MCF 10A (cell line): ENCODE measurements around the gene LUZP2. TPM values are rescaled to one million over a fixed set of nuclear protein-coding genes. Genes with fewer than 3 reads are reported as not detected.

Experiments used
- BruUV-seq: library from RNA; stranded (reverse); fragments of 400-500 nt; replicated peaks from 2 replicates; lab custom pipeline; 2021; lab: Mats Ljungman, UMichigan
- CTCF ChIA-PET: fragments of 300-600 bp; sonication (Branson Sonifier 250); formaldehyde crosslinking; extraction: SDS; loops from one replicate; lab custom pipeline; 2021; ENCODE audit warnings: antibody characterized with exemption, inconsistent platforms; lab: Yijun Ruan, JAX
- POLR2A ChIA-PET: fragments of 300-600, 350-650 bp; sonication (Branson Sonifier 250); formaldehyde crosslinking; extraction: SDS; loops from one replicate; lab custom pipeline; 2020; ENCODE audit warnings: antibody characterized with exemption, inconsistent platforms; lab: Yijun Ruan, JAX
- DNase-seq: peaks from one replicate; pipeline ENCODE4 v3.0.0-alpha.2; 2018; ENCODE audit not compliant: unreplicated experiment
- H3K27ac Mint-ChIP-seq: one replicate; pipeline ENCODE4 v1.8.0; 2022; ENCODE audit warnings: mild to moderate bottlenecking, low read depth, mixed read lengths; ENCODE audit not compliant: unreplicated experiment
- H3K27me3 Mint-ChIP-seq: one replicate; pipeline ENCODE4 v1.8.0; 2022; ENCODE audit warnings: mixed read lengths; ENCODE audit not compliant: insufficient read depth, unreplicated experiment
- H3K36me3 Mint-ChIP-seq: one replicate; pipeline ENCODE4 v1.8.0; 2022; ENCODE audit warnings: mild to moderate bottlenecking, moderate library complexity, mixed read lengths; ENCODE audit not compliant: insufficient read depth, unreplicated experiment
- H3K4me1 Mint-ChIP-seq: one replicate; pipeline ENCODE4 v1.8.0; 2022; ENCODE audit warnings: mixed read lengths; ENCODE audit not compliant: insufficient read depth, unreplicated experiment
- H3K4me3 Mint-ChIP-seq: one replicate; pipeline ENCODE4 v1.8.0; 2022; ENCODE audit warnings: mild to moderate bottlenecking, moderate library complexity, mixed read lengths; ENCODE audit not compliant: unreplicated experiment
- H3K9me3 Mint-ChIP-seq: one replicate; pipeline ENCODE4 v1.8.0; 2022; ENCODE audit warnings: mixed read lengths; ENCODE audit not compliant: unreplicated experiment
- CTCF ChIP-seq: fragments of 200-600 bp; IDR thresholded peaks from one replicate; pipeline ENCODE4 v1.8.0; 2022; ENCODE audit warnings: antibody characterized with exemption, mild to moderate bottlenecking; ENCODE audit not compliant: unreplicated experiment
- intact Hi-C: fragments of 100-400 bp; cut with micrococcal nuclease; formaldehyde crosslinking; loops from 2 replicates; pipeline ENCODE4 v1.14.1; 2022
- total RNA-seq: library from RNA; stranded (reverse); gene quantifications from 2 replicates; pipeline ENCODE4 v1.2.3, GENCODE V29; 2022

Gene LUZP2
- total RNA-seq, 1 experiment from 2014 or later = not detected

GRCh38 chr11:24734742-24735237 is 237.9 kb downstream of the LUZP2 start:
- TF ChIP-seq CTCF = no peak
- H3K36me3 Mint-ChIP-seq = no peaks in the 10 kb centered on the region
- POLR2A ChIA-PET = no interaction called here
- BruUV-seq = no TSS peak
- intact Hi-C loops = no loop called here
- H3K9me3 Mint-ChIP-seq = no peaks in the 10 kb centered on the region
- no peak for DNase-seq
- H3K4me3 Mint-ChIP-seq = no peak overlapping the region
- H3K27ac Mint-ChIP-seq = no peak overlapping the region
- H3K4me1 Mint-ChIP-seq = no peaks in the 10 kb centered on the region
- peaks cover 44% of the 10 kb centered on the region for H3K27me3 Mint-ChIP-seq
- CTCF ChIA-PET = no interaction called here

GRCh38 chr11:24738972-24739371 is 242.1 kb downstream of the LUZP2 start:
- CTCF ChIA-PET = no interaction called here
- no peak for DNase-seq

DNA sequence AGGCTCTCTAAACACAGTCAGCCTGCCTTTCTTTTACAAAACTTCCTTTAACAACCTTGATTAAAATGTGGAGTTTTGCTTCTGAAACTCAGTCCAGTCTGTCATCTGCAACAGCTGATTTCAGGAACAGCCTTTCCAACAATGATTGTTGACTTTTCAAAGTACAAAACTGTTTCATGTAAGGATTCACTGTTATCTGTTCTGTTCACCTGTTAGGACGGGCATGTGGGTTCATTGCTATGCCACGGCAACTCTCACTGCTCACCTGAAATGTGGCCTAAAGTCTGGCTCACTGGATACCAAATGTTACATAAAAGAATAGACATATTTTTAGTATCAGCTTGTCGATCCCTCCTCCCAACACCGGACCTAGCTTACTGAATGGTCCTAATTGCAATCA is 242.8 kb downstream of the LUZP2 start:
- no peak for DNase-seq
- Mint-ChIP-seq H3K27me3 (peaks cover 39% of the 10 kb centered on the region), H3K4me1 (no peaks in the 10 kb centered on the region), H3K27ac (no peak overlapping the region), H3K9me3 (no peaks in the 10 kb centered on the region), H3K36me3 (no peaks in the 10 kb centered on the region), H3K4me3 (no peak overlapping the region)
- intact Hi-C loops = no loop called here
- no TSS peak for BruUV-seq
- ChIA-PET POLR2A (no interaction called here), CTCF (no interaction called here)
- TF ChIP-seq CTCF = no peak

More at GRCh38 chr11:24738972-24739371, 242.1 kb downstream of the LUZP2 start:
- POLR2A ChIA-PET = no interaction called here
- Mint-ChIP-seq H3K27me3 (peaks cover 39% of the 10 kb centered on the region), H3K4me3 (no peak overlapping the region), H3K4me1 (no peaks in the 10 kb centered on the region), H3K27ac (no peak overlapping the region), H3K36me3 (no peaks in the 10 kb centered on the region), H3K9me3 (no peaks in the 10 kb centered on the region)
- no peak for TF ChIP-seq CTCF
- intact Hi-C loops = no loop called here
- BruUV-seq = no TSS peak

GRCh38 chr11:24747275-24748251 is 250.7 kb downstream of the LUZP2 start:
- POLR2A ChIA-PET = interaction anchor here (0.6 to 0.7 kb wide), 2 partner anchors 56 to 817 kb away, joined by 3 read pairs; no protein-coding TSS in a partner anchor

More at GRCh38 chr11:24747275-24748251, 250.7 kb downstream of the LUZP2 start:
- CTCF ChIA-PET = interaction anchor here (0.6 to 1.2 kb wide), 3 partner anchors 24 to 329 kb away, joined by 3 to 4 read pairs (median 3); no protein-coding TSS in a partner anchor
- Mint-ChIP-seq H3K27ac (no peak overlapping the region), H3K36me3 (no peaks in the 10 kb centered on the region), H3K4me3 (no peak overlapping the region), H3K4me1 (no peaks in the 10 kb centered on the region), H3K9me3 (no peaks in the 10 kb centered on the region), H3K27me3 (peaks cover 14% of the 10 kb centered on the region)
- BruUV-seq = no TSS peak
- peak; percentile 5 for DNase-seq
- intact Hi-C loops = no loop called here
- TF ChIP-seq CTCF = no peak
